IMR-90 (cell line): ENCODE data around the gene PCP2. TPM values are rescaled to one million over a fixed set of nuclear protein-coding genes. Genes with fewer than 3 reads are reported as not detected.
A peak's percentile ranks its signal among the peaks of the same experiment; 100 is the strongest.

ENCODE experiments used
- ATAC-seq: fragments of 200-7000 bp; cut with Tn5 transposase; 2 replicates; pipeline ENCODE4 v1.9.1; 2020; ENCODE audit warnings: low read depth, mild to moderate bottlenecking, moderate library complexity
- Bru-seq: library from RNA; stranded (reverse); fragments of 400-500 nt; gene quantifications from one replicate; lab custom pipeline; 2021; lab: Mats Ljungman, UMichigan
- BruChase-seq, 2 experiments: library from RNA; stranded (reverse); fragments of 400-500 nt; gene quantifications; one replicate each; lab custom pipeline; 2021; lab: Mats Ljungman, UMichigan
- BruUV-seq: library from RNA; stranded (reverse); fragments of 400-500 nt; replicated peaks from 2 replicates; lab custom pipeline; 2021; lab: Mats Ljungman, UMichigan
- CTCF ChIA-PET: fragments of 300-600 bp; formaldehyde crosslinking; extraction: SDS; loops from one replicate; lab custom pipeline; 2021; ENCODE audit warnings: antibody characterized with exemption; lab: Yijun Ruan, JAX
- POLR2A ChIA-PET: fragments of 300-600 bp; sonication (Branson Sonifier 250); formaldehyde crosslinking; loops from one replicate; lab custom pipeline; 2022; ENCODE audit warnings: antibody characterized with exemption; ENCODE audit not compliant: unreplicated experiment; lab: Charles Lee
- DNase-seq: peaks from one replicate; pipeline ENCODE4 v3.0.0; 2013
- H2AFZ ChIP-seq: replicated peaks from 2 replicates; pipeline ENCODE3; 2013; ENCODE audit warnings: low read length, mild to moderate bottlenecking; ENCODE audit not compliant: poor library complexity
- H2AK5ac ChIP-seq: 2 replicates; pipeline ENCODE4 v1.6.1; 2013; ENCODE audit warnings: low read depth, low read length, inconsistent platforms
- H2AK9ac ChIP-seq: replicated peaks from 2 replicates; pipeline ENCODE3; 2013; ENCODE audit warnings: mild to moderate bottlenecking, low read depth, low read length, moderate library complexity; ENCODE audit not compliant: poor library complexity
- H2BK120ac ChIP-seq: 2 replicates; pipeline ENCODE4 v1.6.1; 2013; ENCODE audit warnings: low read depth, low read length, inconsistent platforms
- H2BK15ac ChIP-seq: 3 replicates; pipeline ENCODE4 v1.6.1; 2013; ENCODE audit warnings: low read depth, low read length, inconsistent platforms
- H2BK20ac ChIP-seq: 2 replicates; pipeline ENCODE4 v1.6.1; 2013; ENCODE audit warnings: low read depth, mild to moderate bottlenecking, inconsistent platforms, low read length, moderate library complexity
- H2BK5ac ChIP-seq: 2 replicates; pipeline ENCODE4 v1.6.1; 2013; ENCODE audit warnings: mild to moderate bottlenecking, low read depth, low read length, inconsistent platforms; ENCODE audit not compliant: poor library complexity, severe bottlenecking
- H3K14ac ChIP-seq: replicated peaks from 2 replicates; pipeline ENCODE4 v1.6.1; 2013; ENCODE audit warnings: low read depth, low read length, inconsistent platforms
- H3K18ac ChIP-seq: 2 replicates; pipeline ENCODE4 v1.6.1; 2013; ENCODE audit warnings: low read depth, low read length, control low read depth
- H3K23ac ChIP-seq: 2 replicates; pipeline ENCODE4 v1.6.1; 2013; ENCODE audit warnings: low read depth, low read length, inconsistent platforms
- H3K27ac ChIP-seq: 2 replicates; pipeline ENCODE4 v1.5.1; 2013; ENCODE audit warnings: mild to moderate bottlenecking, control low read depth, low read length; ENCODE audit not compliant: insufficient read depth
- H3K27me3 ChIP-seq: 2 replicates; pipeline ENCODE4 v1.6.1; 2013; ENCODE audit warnings: low read length; ENCODE audit not compliant: control insufficient read depth, insufficient read depth
- H3K36me3 ChIP-seq: 2 replicates; pipeline ENCODE4 v1.6.1; 2013; ENCODE audit warnings: low read length, mixed read lengths; ENCODE audit not compliant: control insufficient read depth, insufficient read depth
- H3K4ac ChIP-seq: 2 replicates; pipeline ENCODE4 v1.6.1; 2013; ENCODE audit warnings: low read depth, low read length, inconsistent platforms
- H3K4me1 ChIP-seq: 2 replicates; pipeline ENCODE4 v1.6.1; 2013; ENCODE audit warnings: low read length, mixed read lengths; ENCODE audit not compliant: control insufficient read depth, insufficient read depth
- H3K4me2 ChIP-seq: 2 replicates; pipeline ENCODE4 v1.6.1; 2013; ENCODE audit warnings: low read depth, mild to moderate bottlenecking, control low read depth, low read length, moderate library complexity
- H3K4me3 ChIP-seq: 2 replicates; pipeline ENCODE4 v1.5.1; 2013; ENCODE audit warnings: low read depth, mild to moderate bottlenecking, control low read depth, low read length, moderate library complexity; ENCODE audit not compliant: insufficient read depth
- H3K56ac ChIP-seq: 2 replicates; pipeline ENCODE4 v1.6.1; 2013; ENCODE audit warnings: low read length, inconsistent platforms; ENCODE audit not compliant: insufficient read depth; ENCODE audit errors: extremely low read depth
- H3K79me1 ChIP-seq, 2 experiments: 2 replicates each; pipeline ENCODE4 v1.6.1; 2013; ENCODE audit warnings: low read length in 2 of 2, inconsistent platforms in 1 of 2, low read depth in 1 of 2
- H3K9ac ChIP-seq: 2 replicates; pipeline ENCODE4 v1.6.1; 2013; ENCODE audit warnings: low read depth, low read length, control low read depth
- H3K9me1 ChIP-seq: 2 replicates; pipeline ENCODE4 v1.6.1; 2013; ENCODE audit warnings: low read length, inconsistent platforms; ENCODE audit not compliant: insufficient read depth
- H3K9me3 ChIP-seq: 2 replicates; pipeline ENCODE4 v1.6.1; 2013; ENCODE audit warnings: low read length; ENCODE audit not compliant: control insufficient read depth, insufficient read depth
- H4K20me1 ChIP-seq: 2 replicates; pipeline ENCODE4 v1.6.1; 2013; ENCODE audit warnings: low read length, inconsistent platforms; ENCODE audit not compliant: insufficient read depth
- H4K5ac ChIP-seq: 2 replicates; pipeline ENCODE4 v1.6.1; 2013; ENCODE audit warnings: mild to moderate bottlenecking, low read depth, low read length, control low read depth
- H4K8ac ChIP-seq, 2 experiments: 2 replicates each; pipeline ENCODE4 v1.6.1; 2013; ENCODE audit warnings: low read depth in 2 of 2, low read length in 2 of 2, control low read depth in 1 of 2, inconsistent platforms in 1 of 2
- H4K91ac ChIP-seq: 2 replicates; pipeline ENCODE4 v1.6.1; 2013; ENCODE audit warnings: low read depth, low read length, inconsistent platforms; ENCODE audit not compliant: insufficient read depth
- RAD21 ChIP-seq: IDR thresholded peaks from 2 replicates; pipeline ENCODE4 v1.6.1; 2012; ENCODE audit warnings: low read length, improper control_type of control experiment
- WGBS, 2 experiments: methylation state at CpG; one replicate each; pipeline versions ENCODE4 v1.1.5 to v1.1.7; 2013; ENCODE audit warnings: missing lambda C conversion rate in 2 of 2; ENCODE audit not compliant: insufficient read length in 1 of 2; ENCODE audit errors: extremely low coverage in 2 of 2; 5-methylcytosine and 5-hydroxymethylcytosine counted together
- dilution Hi-C: fragments of 300-500 bp; cut with HindIII; formaldehyde crosslinking; loops from one replicate; pipeline ENCODE4 v1.14.3; 2018; ENCODE audit warnings: low sequenced_read_pairs; ENCODE audit not compliant: unreplicated experiment
- in situ Hi-C: fragments of 300-500 bp; cut with MboI; formaldehyde crosslinking; loops from 3 replicates; pipeline ENCODE4 v1.14.3; 2019; ENCODE audit warnings: low sequenced_read_pairs, inconsistent platforms, mixed read lengths
- intact Hi-C: fragments of 100-400 bp; cut with micrococcal nuclease; formaldehyde crosslinking; loops from 2 replicates; pipeline ENCODE4 v1.10.0; 2022
- long read RNA-seq: library from polyadenylated mRNA; unstranded; transcript quantifications from one replicate; pipeline ENCODE4 v2.0.0, GENCODE V29; 2021; ENCODE audit not compliant: unreplicated experiment
- polyA plus RNA-seq, 3 experiments: library from polyadenylated mRNA; depleted of rRNA; stranded (reverse); fragments of >200 nt; gene quantifications; 2 replicates each; pipeline ENCODE4 v1.2.3, GENCODE V29; 2012; ENCODE audit warnings: low replicate concordance in 1 of 3
- total RNA-seq: library from RNA; depleted of rRNA; stranded (reverse); fragments of >200 nt; gene quantifications from 2 replicates; pipeline ENCODE4 v1.2.3, GENCODE V29; 2012; rRNA removed

Gene PCP2
- total RNA-seq (not detected in 2 replicates), polyA plus RNA-seq (2012; rRNA removed) (not detected in 2 replicates), Bru-seq, nascent RNA (not detected), BruChase-seq, experiment 1, labeled RNA remaining after a 6-hour chase (not detected), BruChase-seq, experiment 2, labeled RNA remaining after a 2-hour chase (not detected)
- polyA plus RNA-seq (2012; cell fraction: cytosol; rRNA removed): not detected in 2 replicates
- polyA plus RNA-seq (2012; cell fraction: nucleus; rRNA removed; ENCODE audit: low replicate concordance): 0.23 TPM in 1 of 2 replicates, not detected in the other
- long read RNA-seq: 0 reads

DNA sequence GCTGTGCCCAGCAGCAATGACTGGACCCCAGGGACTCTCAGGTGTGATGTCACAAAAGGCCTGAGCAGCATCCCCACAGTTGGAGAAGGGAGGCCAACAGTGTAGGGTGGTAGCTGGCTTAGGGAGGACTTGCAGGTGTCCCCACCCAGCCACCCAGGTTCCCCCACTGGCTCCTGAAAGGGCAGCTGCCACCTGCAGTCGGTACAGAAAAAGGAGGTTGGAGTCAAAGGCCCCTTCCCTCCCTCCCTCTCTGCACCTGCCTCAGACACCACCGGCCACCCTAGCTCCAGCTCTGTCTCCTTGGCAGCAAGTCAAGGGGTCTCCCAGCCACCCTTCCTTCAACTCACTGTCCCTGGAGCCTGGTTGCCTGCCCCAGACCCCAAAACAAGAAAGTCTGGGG lies at the start of gene PCP2:
PCP2 (minus strand) TSS at position 22 of the 400 bp plus-strand sequence. CDS start 262 bp downstream, outside the sequence.
- no peak for TF ChIP-seq RAD21
- Histone ChIP-seq H3K9me3 (no peaks in the 10 kb centered on the region), H3K36me3 (peaks cover 4% of the 10 kb centered on the region; the same call in 1 of the 2 replicates), H2BK5ac (no peak within 1 kb of the TSS), H3K4me1 (peaks cover 3% of the 10 kb centered on the region; the same call in 1 of the 2 replicates), H3K18ac (no peak within 1 kb of the TSS), H4K5ac (no peak within 1 kb of the TSS), H4K91ac (no peak within 1 kb of the TSS), H3K79me1 (peaks cover 0 to 21% of the 10 kb centered on the region in 2 experiments; a peak in 3 of 4 replicates), H3K23ac (no peak within 1 kb of the TSS), H3K4me2 (no peak within 1 kb of the TSS), H4K20me1 (no peaks in the 10 kb centered on the region), H2BK15ac (no peak within 1 kb of the TSS), H3K9ac (no peak within 1 kb of the TSS), H2AFZ (no peak within 1 kb of the TSS), H2BK20ac (no peak within 1 kb of the TSS), H3K4me3 (no peak within 1 kb of the TSS), H3K56ac (no peak within 1 kb of the TSS), H2AK9ac (peak within 1 kb of the TSS; percentile 19), H3K14ac (no peak within 1 kb of the TSS), H3K27me3 (peaks cover 14% of the 10 kb centered on the region; the same call in 1 of the 2 replicates), H2AK5ac (no peak within 1 kb of the TSS), H4K8ac (no peak within 1 kb of the TSS), H3K4ac (no peak within 1 kb of the TSS), H3K9me1 (peaks cover 4% of the 10 kb centered on the region; the same call in 1 of the 2 replicates), H3K27ac (no peak within 1 kb of the TSS), H2BK120ac (no peak within 1 kb of the TSS)
- no CpG with 5 or more reads among the region's 2 CpGs for WGBS, 2 experiments
- ATAC-seq (no peak), DNase-seq (no peak)
- dilution Hi-C loops (no loop called here), in situ Hi-C loops (no loop called here), intact Hi-C loops (no loop called here)
- CTCF ChIA-PET: no interaction called here
- POLR2A ChIA-PET: no interaction called here
- no TSS peak for BruUV-seq
